HG03139 (cell line): ENCODE data around the gene CC2D2B.
"Not testable (repeated sequence)": the region's sequence is repeated elsewhere in the genome, so short reads cannot be mapped to it uniquely, and the experiment has no call there.

Experiments
- ATAC-seq: cut with Tn5 transposase; IDR thresholded peaks from one replicate; pipeline ENCODE4 v1.9.1; 2021; ENCODE audit not compliant: unreplicated experiment

The CC2D2B gene, protein sequence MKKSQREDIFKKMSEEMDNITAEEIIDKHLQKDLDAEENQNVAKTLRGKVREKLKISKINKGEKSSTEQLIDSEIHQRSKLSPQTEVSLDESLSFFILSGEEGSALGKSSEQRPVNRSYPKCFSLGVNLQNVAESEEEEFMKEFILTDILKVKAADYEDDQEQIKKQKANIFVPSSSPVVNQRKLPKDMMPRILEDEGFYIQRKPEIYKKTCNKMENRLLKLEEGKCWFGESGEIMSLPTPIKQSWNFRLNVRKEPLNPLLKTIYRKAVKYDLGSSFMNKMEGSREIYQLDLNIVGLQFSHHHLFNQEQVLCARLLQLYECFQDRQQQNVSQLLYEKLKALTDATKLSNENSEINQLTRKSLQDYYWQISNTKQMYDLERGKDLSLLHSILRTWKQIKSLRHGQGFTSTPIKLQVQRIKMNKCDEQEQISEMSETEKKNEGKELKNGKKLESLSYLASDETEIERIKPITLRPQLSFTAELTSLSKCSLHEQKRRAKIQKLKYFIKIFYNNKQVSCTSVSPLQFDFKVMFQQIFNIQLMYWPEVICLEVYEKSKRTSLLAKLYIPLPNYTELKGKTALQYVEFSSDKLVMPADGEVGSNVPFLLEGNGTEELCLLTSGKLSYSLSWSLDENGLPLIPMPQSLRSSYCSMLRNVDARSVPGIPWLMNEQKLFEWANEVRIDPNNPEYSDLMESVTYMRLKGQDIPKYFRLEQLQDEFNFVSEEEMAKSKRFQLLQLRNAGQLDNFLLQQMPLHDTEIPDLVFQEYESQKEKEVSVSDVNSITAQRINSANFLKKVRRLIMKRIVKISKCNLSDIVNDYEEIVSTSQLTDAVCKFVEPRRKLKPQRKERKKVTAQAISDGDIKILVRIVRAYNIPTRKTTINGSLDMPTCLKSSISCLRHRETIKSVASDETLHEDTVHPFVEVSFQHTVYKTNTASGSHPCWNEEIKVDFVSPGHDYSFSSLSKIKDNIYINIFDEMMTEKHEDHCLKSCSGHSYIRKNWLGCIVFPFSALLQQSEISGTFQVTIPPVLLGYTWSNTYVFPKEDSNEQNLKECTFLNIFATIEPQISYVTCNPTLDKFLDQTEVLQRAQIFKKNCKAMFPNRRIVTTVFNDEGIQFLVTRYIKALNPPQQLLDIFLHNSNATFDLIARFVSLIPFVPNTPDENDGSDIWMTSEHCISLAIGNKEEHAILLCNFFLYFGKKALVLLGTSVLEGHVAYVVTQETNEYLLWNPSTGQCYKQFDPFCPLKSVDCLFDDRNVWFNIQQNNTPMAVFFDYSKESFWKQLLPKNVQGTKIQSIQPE (N-terminal part only)

DNA sequence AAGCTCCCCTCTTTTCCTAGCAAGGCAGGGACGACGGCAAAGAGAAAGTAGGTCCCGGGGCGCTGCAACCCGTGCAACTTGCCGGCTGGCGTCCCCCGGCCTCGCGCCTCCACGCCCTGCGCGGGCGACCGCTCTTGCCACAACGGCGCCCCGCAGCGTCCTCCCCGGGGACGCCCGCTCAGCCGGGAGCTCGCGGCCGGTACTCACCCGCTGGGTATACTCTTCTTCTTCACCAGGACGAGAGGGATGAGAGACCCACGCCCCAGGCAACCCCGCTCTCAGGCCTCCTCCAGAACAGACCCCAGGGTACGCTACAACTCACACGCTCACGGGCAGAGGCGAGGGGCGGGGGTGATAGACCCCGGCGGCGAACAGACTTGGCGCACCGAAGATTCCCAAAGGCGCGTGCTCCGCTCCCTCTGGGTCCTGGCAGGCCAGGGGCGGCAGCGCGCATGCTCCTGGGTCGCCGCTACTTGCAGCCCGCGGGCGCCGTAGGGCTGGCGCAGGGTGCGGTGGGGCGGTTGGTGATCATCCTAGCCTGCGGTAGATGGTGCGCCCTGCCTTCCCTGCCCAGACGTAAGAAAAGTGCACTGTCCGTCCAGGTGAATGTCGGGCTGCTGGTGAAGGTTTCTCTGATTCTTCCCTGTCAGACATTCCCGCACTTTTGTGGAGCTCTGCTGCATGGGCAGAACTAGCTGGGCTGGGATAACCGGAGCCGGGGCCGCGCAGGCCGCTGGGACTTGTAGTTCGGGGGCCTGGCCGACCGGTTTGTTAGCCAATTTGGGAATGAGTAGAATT, at the start of gene CC2D2B:
CC2D2B (plus strand) TSS at position 520 of the 798 bp plus-strand sequence. CDS start 3,349 bp downstream, outside the sequence.
- peak; percentile 81 for ATAC-seq

DNA sequence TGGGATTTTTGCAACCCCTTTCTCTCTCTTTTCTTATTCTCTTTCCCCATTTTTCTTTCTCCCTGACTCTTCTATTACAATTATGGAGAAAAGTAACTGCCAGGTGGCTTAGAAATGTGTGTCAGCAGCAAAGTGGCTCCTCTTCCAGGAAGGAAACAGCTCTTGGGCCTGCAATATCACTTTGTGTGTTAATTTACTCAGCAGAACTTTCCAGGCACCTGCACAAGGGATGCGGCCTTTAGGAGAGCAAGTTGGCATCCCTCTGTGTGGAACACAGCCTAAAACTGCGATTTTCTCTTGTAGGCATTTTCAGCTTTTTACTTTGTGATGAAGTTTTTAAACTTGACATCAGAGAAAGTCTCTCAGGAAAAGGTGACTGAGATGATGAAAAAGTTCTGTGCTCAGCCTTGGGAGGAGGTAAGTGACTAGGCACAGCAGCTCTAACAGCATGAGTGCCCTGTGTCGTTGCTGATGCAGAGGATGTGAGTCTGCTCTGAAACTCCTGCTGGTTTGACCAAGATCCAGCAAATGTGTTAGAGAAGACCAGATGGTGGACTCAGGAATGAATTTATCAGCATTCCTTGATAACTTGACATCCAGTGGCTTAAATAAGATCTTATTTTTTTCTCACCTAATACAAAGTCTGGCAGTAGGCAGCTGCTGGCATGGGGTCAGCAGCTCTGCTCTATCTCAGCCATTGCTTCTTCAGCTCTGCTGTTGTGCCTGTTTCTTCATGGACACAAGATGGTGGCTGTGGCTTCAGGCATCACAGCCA, 47.4 kb upstream of the CC2D2B start:
- no peak for ATAC-seq

DNA sequence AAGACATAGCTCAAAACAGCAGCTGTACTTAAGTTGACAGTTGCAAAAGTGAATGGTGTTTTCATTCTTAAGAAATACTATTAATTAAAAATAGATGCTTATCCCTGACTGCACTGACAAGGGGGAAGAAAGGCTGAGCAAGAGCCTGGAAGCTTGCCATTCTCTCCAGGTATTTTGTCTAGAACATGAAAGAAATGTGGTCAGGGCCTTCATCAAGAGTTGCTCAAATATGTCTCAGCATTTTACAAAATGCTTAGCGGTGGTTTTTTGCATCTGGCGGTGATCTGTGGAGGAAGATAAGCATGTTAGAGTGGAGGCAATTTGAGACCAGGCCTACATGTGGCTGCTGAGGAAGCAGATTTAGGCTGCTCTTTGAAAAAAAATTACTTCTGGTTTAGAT, 46.4 kb upstream of the CC2D2B start:
- ATAC-seq = no peak

DNA sequence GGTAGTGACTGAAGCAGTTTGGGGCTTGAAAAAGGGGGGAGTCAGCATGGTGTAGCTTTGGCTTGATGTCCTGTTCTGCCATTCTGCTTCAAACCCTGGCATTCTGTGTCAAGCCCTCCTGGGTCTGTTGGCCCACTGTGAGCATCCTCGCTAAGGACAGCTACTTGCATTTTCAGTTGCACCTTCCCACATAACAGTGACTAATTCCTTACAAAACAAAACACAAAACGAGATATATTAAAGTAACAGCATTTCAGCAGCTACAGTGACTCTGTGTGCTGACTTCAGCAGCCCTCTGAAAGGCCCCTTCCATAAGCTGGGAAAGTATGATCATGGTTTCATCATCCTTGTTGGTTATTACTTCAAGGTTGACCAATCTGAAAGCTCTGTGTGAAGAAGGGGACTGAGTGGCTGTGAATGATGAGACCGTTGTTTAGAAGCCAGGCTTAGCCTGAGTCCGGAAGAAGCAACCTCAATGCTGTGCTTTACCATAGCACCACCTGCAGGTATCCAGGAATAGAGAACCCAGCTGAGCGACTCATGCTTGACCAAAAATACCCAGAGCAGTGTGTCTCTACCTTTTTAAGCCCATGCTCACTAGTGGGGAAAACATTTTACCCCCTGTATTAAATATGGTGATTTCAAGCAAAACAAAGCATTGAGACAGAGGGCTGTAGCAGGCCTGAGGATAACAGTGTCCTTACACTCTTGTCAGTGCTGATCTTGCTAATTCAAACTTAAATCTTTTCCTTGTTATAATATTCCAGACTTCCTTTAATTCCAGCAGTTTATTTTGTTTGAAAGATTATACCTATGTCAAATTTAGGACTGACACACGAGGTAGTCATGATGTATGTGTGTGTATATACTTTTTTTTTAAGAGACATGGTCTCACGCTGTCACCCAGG, 42.6 kb upstream of the CC2D2B start:
- peak; percentile 74 for ATAC-seq

DNA sequence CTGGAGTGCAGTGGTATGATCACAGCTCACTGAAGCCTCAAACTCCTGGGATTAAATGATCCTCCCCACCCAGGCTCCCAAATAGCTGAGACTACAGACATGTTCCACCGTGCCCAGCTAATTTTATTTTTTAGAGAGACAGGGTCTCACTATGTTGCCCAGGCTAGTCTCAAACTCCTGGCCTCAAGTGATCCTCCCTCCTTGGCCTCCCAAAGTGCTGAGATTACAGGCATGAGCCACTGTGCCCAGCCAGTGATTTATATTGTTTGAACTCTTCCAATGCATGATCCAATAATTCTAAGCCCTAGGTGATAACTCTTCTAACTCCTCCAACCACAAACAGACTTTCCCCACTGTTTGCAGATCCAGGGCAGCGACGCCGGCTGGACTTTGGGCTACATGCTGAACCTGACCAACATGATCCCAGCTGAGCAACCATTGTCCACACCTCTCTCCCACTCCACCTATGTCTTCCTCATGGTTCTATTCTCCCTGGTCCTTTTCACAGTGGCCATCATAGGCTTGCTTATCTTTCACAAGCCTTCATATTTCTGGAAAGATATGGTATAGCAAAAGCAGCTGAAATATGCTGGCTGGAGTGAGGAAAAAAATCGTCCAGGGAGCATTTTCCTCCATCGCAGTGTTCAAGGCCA, 41.8 kb upstream of the CC2D2B start:
- no peak for ATAC-seq

DNA sequence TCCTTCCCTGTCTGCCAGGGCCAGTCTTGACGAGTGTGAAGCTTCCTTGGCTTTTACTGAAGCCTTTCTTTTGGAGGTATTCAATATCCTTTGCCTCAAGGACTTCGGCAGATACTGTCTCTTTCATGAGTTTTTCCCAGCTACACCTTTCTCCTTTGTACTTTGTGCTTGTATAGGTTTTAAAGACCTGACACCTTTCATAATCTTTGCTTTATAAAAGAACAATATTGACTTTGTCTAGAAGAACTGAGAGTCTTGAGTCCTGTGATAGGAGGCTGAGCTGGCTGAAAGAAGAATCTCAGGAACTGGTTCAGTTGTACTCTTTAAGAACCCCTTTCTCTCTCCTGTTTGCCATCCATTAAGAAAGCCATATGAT, 41.3 kb upstream of the CC2D2B start:
- no peak for ATAC-seq

DNA sequence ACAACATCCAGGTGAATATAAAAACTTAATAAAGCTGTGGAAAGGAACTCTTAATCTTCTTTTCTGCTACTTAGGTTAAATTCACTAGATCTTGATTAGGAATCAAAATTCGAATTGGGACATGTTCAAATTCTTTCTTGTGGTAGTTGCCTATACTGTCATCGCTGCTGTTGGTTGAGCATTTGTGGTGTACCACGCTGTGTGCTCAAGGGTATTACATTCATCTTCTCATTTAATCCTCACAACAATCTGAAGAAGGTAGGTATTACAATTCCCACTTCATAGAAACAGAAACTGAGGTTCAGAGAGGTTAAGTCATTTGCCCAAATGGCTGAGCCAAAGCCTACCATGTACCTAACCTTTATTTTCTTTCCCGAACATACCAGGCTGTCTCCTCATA, 39.9 kb upstream of the CC2D2B start:
- ATAC-seq = no peak

DNA sequence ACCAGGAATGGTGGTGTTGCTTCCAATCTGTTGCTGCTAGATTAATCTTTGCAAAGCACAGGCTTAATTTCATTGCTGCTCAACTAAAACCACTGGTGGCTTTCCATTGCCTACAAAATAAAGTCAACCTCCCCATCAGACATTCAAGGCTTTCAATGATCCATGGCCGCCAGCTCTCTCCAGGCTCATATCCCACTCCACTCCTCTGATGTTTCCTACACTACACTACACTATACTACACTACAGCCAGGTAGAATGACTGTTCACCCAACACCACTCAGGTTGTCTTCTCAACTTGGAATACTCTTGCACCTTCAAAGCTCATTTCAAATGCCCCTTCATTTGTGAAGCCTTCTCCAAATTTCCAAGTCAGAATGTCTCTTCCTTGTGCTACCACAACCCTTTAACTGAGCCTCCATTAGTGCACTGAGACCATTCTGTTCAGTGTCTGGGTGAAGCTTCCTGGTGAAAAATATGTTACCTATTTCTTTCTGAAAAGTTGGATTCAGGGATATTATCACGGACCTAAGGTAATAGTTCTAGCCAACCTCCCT, 35.5 kb upstream of the CC2D2B start:
- ATAC-seq = no peak

DNA sequence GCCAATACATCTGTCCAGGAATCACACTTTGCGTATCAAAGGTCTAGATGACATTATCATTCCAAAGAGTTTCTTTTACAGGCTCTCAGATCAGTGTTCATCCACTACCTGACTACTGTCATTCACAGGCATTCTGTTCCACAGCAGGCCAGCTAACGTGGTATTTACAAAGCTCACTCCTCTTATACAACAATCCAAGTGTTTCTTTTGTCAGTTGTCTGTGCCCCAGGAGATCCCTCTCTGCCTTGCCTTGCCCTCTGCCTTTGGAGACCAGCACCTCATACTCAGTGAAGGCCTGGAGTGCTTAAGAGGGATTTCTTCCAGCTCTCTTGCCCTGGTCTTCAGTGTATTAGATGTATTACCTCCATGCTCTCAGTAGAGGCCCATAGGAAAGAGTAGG, 34.6 kb upstream of the CC2D2B start:
- ATAC-seq = no peak

DNA sequence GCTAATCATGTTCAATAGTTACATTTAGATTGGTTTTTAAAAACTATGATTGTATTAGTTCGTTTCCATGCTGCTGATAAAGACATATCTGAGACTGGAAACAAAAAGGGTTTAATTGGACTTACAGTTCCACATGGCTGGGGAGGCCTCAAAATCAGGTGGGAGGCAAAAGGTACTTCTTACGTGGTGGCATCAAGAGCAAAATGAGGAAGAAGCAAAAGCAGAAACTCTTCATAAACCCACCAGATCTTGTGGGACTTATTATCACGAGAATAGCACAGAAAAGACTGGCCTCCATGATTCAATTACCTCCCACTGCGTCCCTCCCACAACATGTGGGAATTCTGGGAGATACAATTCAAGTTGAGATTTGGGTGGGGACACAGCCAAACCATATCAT, 34.1 kb upstream of the CC2D2B start:
- ATAC-seq = no peak

DNA sequence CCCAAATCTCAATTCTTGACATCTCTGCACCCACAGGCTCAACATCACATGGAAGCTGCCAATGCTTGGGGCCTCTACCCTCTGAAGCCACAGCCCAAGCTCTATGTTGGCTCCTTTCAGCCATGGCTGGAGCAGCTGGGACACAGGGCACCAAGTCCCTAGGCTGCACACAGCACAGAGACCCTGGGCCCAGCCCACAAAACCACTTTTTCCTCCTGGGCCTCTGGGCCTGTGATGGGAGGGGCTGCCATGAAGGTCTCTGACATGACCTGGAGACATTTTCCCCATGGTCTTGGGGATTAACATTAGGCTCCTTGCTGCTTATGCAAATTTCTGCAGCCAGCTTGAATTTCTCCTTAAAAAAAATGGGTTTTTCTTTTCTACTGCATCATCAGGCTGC, 33.0 kb upstream of the CC2D2B start:
- ATAC-seq = not testable (repeated sequence)

DNA sequence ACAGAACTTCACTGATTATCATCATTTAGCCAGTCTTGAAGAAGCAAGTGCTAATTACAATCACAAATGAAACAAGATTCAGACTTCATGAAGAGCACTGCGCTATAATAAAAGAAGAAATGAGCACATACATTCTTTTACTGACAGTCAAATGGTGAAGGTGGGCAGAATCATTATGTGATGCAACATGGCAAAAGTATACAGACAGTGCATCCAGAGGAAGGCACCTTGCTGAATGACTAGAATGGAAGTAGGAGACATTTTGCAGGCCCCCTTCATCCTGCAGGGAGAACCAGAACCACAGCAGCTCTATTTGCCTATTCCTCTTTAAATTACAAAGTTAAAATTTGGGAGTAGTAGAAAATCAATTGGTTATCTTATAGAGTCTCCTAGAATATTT, 31.0 kb upstream of the CC2D2B start:
- no peak for ATAC-seq

DNA sequence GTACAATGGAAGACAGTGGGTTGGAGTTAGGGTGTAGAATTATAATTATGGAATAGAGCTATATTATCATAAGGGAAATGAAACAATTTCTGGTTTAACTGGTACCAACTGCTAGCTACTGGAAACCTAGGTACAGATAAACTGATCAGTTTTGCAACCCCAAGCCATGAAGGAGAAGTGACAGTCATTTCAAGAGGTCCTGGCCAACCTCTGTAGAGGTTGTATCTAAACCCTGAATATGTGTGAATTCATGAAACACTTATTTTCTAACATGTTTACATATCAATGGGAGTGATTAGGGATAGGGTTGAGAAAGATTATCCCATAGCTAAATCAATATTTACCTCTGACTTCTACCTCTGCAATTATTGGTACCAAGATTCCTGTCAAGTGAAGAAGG, 29.9 kb upstream of the CC2D2B start:
- ATAC-seq = no peak

DNA sequence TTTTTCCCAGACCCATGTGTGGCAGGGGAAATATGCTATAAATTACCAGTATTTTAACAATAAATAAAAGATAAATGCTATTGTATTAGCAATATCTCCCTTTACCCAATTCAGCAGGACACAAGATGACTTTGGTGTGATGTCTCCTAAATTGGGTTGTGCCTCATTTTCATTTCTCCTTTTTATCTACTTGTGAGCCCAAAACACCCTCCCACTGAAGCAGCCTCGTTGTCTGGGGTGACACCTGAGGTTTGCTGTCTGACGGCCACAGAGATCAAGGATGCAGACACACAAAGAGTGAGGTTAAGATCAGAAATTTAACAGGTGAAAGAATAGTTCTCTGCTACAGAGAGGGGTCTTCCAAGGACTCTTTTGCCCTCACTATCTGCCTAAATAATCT, 27.1 kb upstream of the CC2D2B start:
- ATAC-seq = no peak

DNA sequence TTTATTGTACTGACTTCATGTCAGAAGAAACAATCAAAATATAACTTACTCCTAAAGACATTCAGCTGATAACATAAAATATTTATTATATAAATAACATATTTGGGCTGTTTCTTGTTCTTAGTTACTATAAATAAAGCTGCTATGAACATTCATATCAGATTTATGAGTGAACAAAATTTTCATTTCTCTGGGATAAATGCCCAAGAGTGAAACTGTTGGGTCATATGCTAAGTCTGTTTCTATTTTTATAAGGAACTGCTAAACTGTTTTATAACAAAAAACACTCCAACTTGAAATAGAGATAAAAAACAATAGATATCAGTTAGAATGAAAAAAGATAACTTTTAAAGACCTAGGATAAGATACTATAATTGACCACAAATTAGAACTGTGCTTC, 26.5 kb upstream of the CC2D2B start:
- no peak for ATAC-seq

DNA sequence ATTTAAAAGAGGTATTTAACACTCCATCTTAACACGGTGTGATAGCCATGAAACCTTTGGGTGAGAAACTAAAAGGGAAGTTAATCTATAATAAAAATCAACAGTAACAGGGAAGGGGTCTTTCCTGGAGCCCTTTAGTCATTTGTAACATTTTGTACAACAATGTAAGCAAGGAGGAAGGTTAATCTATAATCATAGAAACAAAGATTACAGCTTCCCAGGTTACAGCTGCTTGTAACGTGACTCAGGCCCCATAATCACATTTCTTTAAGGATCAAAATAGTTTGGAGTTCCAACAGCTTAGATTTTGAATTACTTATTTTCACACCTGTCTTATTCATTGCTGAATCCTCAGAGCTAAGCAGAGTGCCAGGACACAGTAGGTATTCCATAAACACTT, 17.9 kb upstream of the CC2D2B start:
- no peak for ATAC-seq

DNA sequence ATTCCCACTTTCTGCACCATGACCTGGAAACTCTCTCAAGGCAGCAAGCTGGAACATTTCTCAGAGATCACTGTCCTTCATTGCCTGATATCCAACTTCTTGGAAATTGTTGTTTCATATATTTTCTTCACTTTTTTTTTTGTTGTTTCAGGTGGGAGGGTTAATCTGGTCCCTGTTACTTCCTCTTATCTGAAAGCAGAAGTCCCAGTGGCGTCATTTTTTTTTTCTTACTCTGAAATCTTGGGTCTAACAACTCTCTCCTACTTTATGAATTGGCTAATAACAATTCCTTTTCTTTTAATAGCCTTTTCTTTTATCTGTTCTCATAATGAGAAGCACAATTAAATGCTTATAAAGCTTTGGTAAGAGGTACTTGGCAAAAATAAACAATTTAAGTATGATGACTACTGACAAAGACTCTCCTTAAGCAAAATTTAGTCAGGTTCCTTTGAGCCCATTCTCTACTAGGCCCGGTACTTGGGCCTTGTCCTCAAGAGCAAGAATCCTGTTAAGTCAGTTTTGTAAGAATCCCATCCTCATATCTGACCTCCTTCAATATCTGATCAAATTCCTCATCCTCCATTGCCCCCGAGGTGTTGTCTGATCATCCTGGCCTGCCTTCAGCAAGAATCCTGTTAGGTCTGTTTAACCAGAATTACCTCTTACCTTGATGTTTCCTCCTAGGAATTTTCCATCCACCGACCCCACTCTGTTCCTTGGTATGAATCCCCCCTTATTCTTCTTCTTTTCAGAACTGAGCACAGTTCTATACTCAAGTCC, 11.5 kb upstream of the CC2D2B start:
- no peak for ATAC-seq
